ENCODE results near the gene SEC24D.

The SEC24D gene

GRCh38 chr4:118814058-118814457, 21.9 kb downstream of the SEC24D start:
- H2AFZ ChIP-seq (ENCODE audit: low read length), result no peak overlapping the region
- no peaks in the 10 kb centered on the region for H3F3A ChIP-seq (ENCODE audit: low read depth)
- no peak overlapping the region for H3K4me3 ChIP-seq (ENCODE audit: low read length, poor library complexity, severe bottlenecking)
- no peak for TF ChIP-seq EZH2phosphoT487 (IDR thresholded peaks at IDR 0.05; ENCODE audit: borderline replicate concordance)
- no peak for TF ChIP-seq CTCF (conservative IDR thresholded peaks at IDR 0.05; ENCODE audit: low read length)
- H3K79me2 ChIP-seq (ENCODE audit: insufficient read depth, low read length), result no peaks in the 10 kb centered on the region
- no peaks in the 10 kb centered on the region for H3K27me3 ChIP-seq (ENCODE audit: insufficient read depth, low read length, poor library complexity, severe bottlenecking)
- H3K9me3 ChIP-seq (ENCODE audit: insufficient read depth, low read depth, low read length), result no peaks in the 10 kb centered on the region
- H4K20me1 ChIP-seq (ENCODE audit: insufficient read depth, low read length, poor library complexity, severe bottlenecking), result no peaks in the 10 kb centered on the region
- no peak overlapping the region for H3K4me2 ChIP-seq (ENCODE audit: low read depth, low read length, poor library complexity, severe bottlenecking)
- no peak overlapping the region for H3K9ac ChIP-seq (ENCODE audit: low read depth, low read length, poor library complexity, severe bottlenecking)
- H3K36me3 ChIP-seq (ENCODE audit: insufficient read depth, low read length), result peaks cover 83% of the 10 kb centered on the region; the same call in 1 of the 2 replicates
- H3K4me1 ChIP-seq (ENCODE audit: insufficient read depth, low read length, poor library complexity, severe bottlenecking), result no peaks in the 10 kb centered on the region
- no peaks in the 10 kb centered on the region for H3K9me2 ChIP-seq (replicated peaks; ENCODE audit: low read depth, low read length)

- Histone ChIP-seq H3K4me3 (ENCODE audit: low read length, poor library complexity, severe bottlenecking) (no peak overlapping the region), H3K36me3 (ENCODE audit: insufficient read depth, low read length) (peaks cover 81% of the 10 kb centered on the region; the same call in 1 of the 2 replicates), H4K20me1 (ENCODE audit: insufficient read depth, low read length, poor library complexity, severe bottlenecking) (no peaks in the 10 kb centered on the region), H3K4me2 (ENCODE audit: low read depth, low read length, poor library complexity, severe bottlenecking) (no peak overlapping the region), H2AFZ (ENCODE audit: low read length) (no peak overlapping the region), H3K9me2 (replicated peaks; ENCODE audit: low read depth, low read length) (no peaks in the 10 kb centered on the region), H3K9ac (ENCODE audit: low read depth, low read length, poor library complexity, severe bottlenecking) (no peak overlapping the region), H3F3A (ENCODE audit: low read depth) (no peaks in the 10 kb centered on the region), H3K4me1 (ENCODE audit: insufficient read depth, low read length, poor library complexity, severe bottlenecking) (no peaks in the 10 kb centered on the region), H3K9me3 (ENCODE audit: insufficient read depth, low read depth, low read length) (no peaks in the 10 kb centered on the region), H3K27me3 (ENCODE audit: insufficient read depth, low read length, poor library complexity, severe bottlenecking) (no peaks in the 10 kb centered on the region), H3K79me2 (ENCODE audit: insufficient read depth, low read length) (no peaks in the 10 kb centered on the region)
- TF ChIP-seq EZH2phosphoT487 (IDR thresholded peaks at IDR 0.05; ENCODE audit: borderline replicate concordance), result no peak
- no peak for TF ChIP-seq CTCF (conservative IDR thresholded peaks at IDR 0.05; ENCODE audit: low read length)
These were observed 22.4 kb downstream of the SEC24D start for GRCh38 chr4:118813561-118813960.

GRCh38 chr4:118811832-118812231, 24.1 kb downstream of the SEC24D start:
- H4K20me1 ChIP-seq (ENCODE audit: insufficient read depth, low read length, poor library complexity, severe bottlenecking), result no peaks in the 10 kb centered on the region
- H3K4me1 ChIP-seq (ENCODE audit: insufficient read depth, low read length, poor library complexity, severe bottlenecking), result no peaks in the 10 kb centered on the region
- H3K9me3 ChIP-seq (ENCODE audit: insufficient read depth, low read depth, low read length), result no peaks in the 10 kb centered on the region
- peaks cover 94% of the 10 kb centered on the region; the same call in 1 of the 2 replicates for H3K36me3 ChIP-seq (ENCODE audit: insufficient read depth, low read length)
- no peak overlapping the region for H2AFZ ChIP-seq (ENCODE audit: low read length)
- no peak overlapping the region for H3K4me2 ChIP-seq (ENCODE audit: low read depth, low read length, poor library complexity, severe bottlenecking)
- no peaks in the 10 kb centered on the region for H3F3A ChIP-seq (ENCODE audit: low read depth)
- no peaks in the 10 kb centered on the region for H3K27me3 ChIP-seq (ENCODE audit: insufficient read depth, low read length, poor library complexity, severe bottlenecking)
- TF ChIP-seq EZH2phosphoT487 (IDR thresholded peaks at IDR 0.05; ENCODE audit: borderline replicate concordance), result no peak
- TF ChIP-seq CTCF (conservative IDR thresholded peaks at IDR 0.05; ENCODE audit: low read length), result no peak
- no peak overlapping the region for H3K9ac ChIP-seq (ENCODE audit: low read depth, low read length, poor library complexity, severe bottlenecking)
- H3K4me3 ChIP-seq (ENCODE audit: low read length, poor library complexity, severe bottlenecking), result no peak overlapping the region
- H3K79me2 ChIP-seq (ENCODE audit: insufficient read depth, low read length), result no peaks in the 10 kb centered on the region
- H3K9me2 ChIP-seq (replicated peaks; ENCODE audit: low read depth, low read length), result no peaks in the 10 kb centered on the region
